Activated T-cell treated with anti-CD3 and anti-CD28 coated beads, Interleukin-2, amount 50 U/mL, for 48 hours (primary cell): ENCODE results near the gene KARS1.

Experiments used
- DNase-seq, 2 experiments: peaks; one replicate each; pipeline ENCODE4 v3.0.0-alpha.2; 2020

The KARS1 gene

GRCh38 chr16:75647492-75648264 lies at the start of gene KARS1, which contains the start of gene TERF2IP:
Gene KARS1, minus strand, starts transcription at chr16:75647665. Its CDS starts 26 bp downstream, at chr16:75647639.
Gene TERF2IP, plus strand, starts transcription at chr16:75647773. Its CDS starts 110 bp downstream, at chr16:75647883.
- peak; percentile 92 to 96 for DNase-seq

- DNase-seq, result no peak
Observed at GRCh38 chr16:75695708-75696107, 48.2 kb upstream of the KARS1 start.

GRCh38 chr16:75687361-75687760 lies 39.9 kb upstream of the KARS1 start:
- DNase-seq, result no peak

- no peak for DNase-seq
Observed at GRCh38 chr16:75682308-75682707, 34.8 kb upstream of the KARS1 start.

GRCh38 chr16:75679366-75679765 lies 31.9 kb upstream of the KARS1 start:
- DNase-seq, result no peak

- DNase-seq, result no peak
Observed at GRCh38 chr16:75676909-75677308, 29.4 kb upstream of the KARS1 start, which contains the start of gene CPHXL2. Gene CPHXL2, minus strand, starts transcription at chr16:75677009. Its CDS starts 10 bp downstream, at chr16:75676999.

- no peak for DNase-seq
Observed at GRCh38 chr16:75667503-75667902, 20.0 kb upstream of the KARS1 start.

GRCh38 chr16:75660726-75661302 lies 13.3 kb upstream of the KARS1 start:
- no peak for DNase-seq

- DNase-seq, result no peak
Observed at GRCh38 chr16:75660321-75660720, 12.9 kb upstream of the KARS1 start.

- DNase-seq, result no peak
Observed at GRCh38 chr16:75658175-75658574, 10.7 kb upstream of the KARS1 start.

- no peak for DNase-seq
Observed at GRCh38 chr16:75653922-75654321, 6.5 kb upstream of the KARS1 start.

- peak; percentile 88 to 91 for DNase-seq
Observed at GRCh38 chr16:75648265-75649076, 1.0 kb upstream of the KARS1 start.

- no peak for DNase-seq
Observed at GRCh38 chr16:75647112-75647491, 363 bp downstream of the KARS1 start.

- DNase-seq, result no peak
Observed at GRCh38 chr16:75644240-75645012, 3.0 kb downstream of the KARS1 start.

- no peak for DNase-seq
Observed at GRCh38 chr16:75640598-75640997, 6.9 kb downstream of the KARS1 start.

GRCh38 chr16:75635036-75635435 lies 12.4 kb downstream of the KARS1 start:
- DNase-seq, result no peak

GRCh38 chr16:75632857-75633256 lies 14.6 kb downstream of the KARS1 start:
- no peak for DNase-seq

- no peak for DNase-seq
Observed at GRCh38 chr16:75630052-75630451, 17.4 kb downstream of the KARS1 start.

- no peak for DNase-seq
Observed at GRCh38 chr16:75629132-75629531, 18.3 kb downstream of the KARS1 start.

- no peak for DNase-seq
Observed at GRCh38 chr16:75628351-75628750, 19.1 kb downstream of the KARS1 start.

GRCh38 chr16:75627851-75628250 lies 19.6 kb downstream of the KARS1 start:
- DNase-seq, result no peak

- no peak for DNase-seq
Observed at GRCh38 chr16:75626806-75627205, 20.7 kb downstream of the KARS1 start.

- DNase-seq, result no peak
Observed at GRCh38 chr16:75624921-75625334, 22.5 kb downstream of the KARS1 start.
